Measurements from ENCODE around the gene PCDH9.

- TF ChIP-seq POLR2A (IDR thresholded peaks at IDR 0.05) (no peak), POLR2AphosphoS5 (IDR thresholded peaks at IDR 0.05) (no peak), EP300 (IDR thresholded peaks at IDR 0.05) (no peak)
- TF ChIP-seq, protein P1, sequence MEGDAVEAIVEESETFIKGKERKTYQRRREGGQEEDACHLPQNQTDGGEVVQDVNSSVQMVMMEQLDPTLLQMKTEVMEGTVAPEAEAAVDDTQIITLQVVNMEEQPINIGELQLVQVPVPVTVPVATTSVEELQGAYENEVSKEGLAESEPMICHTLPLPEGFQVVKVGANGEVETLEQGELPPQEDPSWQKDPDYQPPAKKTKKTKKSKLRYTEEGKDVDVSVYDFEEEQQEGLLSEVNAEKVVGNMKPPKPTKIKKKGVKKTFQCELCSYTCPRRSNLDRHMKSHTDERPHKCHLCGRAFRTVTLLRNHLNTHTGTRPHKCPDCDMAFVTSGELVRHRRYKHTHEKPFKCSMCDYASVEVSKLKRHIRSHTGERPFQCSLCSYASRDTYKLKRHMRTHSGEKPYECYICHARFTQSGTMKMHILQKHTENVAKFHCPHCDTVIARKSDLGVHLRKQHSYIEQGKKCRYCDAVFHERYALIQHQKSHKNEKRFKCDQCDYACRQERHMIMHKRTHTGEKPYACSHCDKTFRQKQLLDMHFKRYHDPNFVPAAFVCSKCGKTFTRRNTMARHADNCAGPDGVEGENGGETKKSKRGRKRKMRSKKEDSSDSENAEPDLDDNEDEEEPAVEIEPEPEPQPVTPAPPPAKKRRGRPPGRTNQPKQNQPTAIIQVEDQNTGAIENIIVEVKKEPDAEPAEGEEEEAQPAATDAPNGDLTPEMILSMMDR (IDR thresholded peaks at IDR 0.05): no peak
Measured at GRCh38 chr13:67138970-67139369, 91.2 kb downstream of the PCDH9 start.
